Nucleus accumbens (tissue), 56 donors: Measurements from ENCODE around the gene SPRED2.

Experiments
- DNase-seq, 56 donors: peaks; one replicate each; lab custom pipeline; 2025; lab: John Stamatoyannopoulos, UW

The SPRED2 gene

DNA sequence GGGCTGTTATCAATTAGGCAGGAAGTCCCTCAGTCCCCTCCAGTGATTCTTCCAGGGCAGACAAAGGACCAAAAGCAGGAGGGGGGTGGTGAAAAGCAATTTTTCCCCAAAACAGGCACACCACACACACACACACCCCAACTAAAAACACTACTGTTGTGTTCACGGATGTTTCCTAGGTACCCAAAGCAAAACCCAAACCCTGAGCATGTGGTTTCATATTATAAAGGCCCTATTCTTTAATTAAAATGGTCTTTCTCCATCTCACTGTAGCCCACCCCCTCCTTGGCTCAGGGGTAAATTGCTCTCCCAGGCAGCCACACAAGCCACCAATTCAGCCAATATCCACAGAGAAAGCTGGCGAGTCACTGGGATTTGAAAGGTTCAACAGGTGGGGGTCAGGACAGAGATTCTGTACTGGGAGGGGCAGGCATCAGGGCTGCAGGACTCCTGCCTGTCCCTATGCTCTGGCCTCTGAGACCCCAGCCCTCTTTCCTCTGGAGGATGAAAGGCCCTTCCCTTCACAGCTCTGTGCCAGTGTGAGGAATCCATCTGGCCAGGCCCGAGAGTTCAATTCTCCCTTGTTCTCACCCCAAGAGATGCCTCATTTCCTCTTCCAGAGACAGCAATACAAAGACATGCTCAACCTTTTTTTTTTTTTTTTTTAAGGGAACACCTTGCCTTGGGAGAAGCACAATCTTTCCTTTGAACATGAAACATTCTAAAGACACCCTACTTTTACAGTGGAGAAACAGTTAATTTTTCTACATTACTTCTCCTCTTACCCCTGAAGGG, 43.6 kb downstream of the SPRED2 start:
- DNase-seq, result peak in 4 of 56 donors; percentile 7 to 25 (median 15)

DNA sequence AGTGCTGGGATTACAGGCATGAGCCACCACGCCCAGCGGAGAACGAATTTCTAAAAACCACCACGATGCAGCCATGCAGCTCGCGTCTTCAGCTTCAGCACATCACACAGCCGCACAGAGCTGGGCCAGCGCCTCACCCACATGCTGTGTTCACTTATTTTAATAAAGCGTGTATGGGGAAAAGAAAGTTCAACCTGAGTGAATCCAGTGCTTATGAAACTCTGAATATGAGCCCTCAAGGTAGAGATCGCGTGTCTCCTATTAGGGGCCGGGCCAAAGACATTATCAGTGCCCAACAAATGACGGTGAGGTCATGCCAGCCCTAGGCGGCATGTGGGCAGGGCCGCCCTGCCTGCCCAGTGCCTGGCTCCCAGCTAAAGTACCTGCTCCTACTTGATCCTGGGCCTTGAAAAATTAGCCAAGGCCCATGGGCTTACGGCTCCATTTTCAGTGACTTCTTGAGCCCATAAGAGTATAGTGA, 44.3 kb downstream of the SPRED2 start:
- no peak for DNase-seq

DNA sequence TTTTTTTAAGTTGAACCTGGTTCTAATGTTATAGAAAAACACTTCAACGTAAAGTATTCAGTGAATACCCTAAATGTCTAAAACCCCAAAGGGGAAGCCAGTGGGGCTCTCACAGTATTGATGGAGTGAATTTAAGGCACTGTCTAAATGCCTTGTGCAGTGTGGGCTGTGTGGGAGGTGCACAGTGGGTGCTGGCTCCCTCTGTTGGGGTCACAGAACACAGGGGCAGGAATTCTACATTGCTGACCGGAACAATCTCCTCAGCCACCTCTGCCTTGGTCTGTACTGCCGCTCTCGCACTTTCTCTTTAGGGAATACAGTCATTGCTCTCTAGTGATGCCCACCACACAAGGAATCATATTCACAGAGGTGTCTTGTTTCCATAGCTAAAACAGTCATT, 45.4 kb downstream of the SPRED2 start:
- no peak for DNase-seq

DNA sequence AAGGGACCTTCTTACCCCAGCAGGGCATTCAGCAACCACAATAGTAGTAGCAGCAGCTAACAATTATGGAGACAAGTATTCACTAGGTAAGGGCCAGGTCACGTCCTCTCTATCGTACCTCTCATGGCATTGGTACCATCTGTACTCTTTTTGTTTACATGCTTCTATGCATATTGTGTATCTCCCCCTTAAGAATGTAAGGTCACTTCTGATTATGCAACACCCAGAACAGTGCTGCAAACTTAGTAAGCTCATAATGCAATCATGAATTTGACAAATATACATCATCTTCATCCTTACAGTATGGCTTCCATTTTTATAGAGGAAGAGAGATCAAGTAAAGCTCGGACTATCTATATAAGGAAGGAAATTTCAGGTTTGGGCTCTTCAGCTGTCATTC, 46.1 kb downstream of the SPRED2 start:
- DNase-seq, result no peak

DNA sequence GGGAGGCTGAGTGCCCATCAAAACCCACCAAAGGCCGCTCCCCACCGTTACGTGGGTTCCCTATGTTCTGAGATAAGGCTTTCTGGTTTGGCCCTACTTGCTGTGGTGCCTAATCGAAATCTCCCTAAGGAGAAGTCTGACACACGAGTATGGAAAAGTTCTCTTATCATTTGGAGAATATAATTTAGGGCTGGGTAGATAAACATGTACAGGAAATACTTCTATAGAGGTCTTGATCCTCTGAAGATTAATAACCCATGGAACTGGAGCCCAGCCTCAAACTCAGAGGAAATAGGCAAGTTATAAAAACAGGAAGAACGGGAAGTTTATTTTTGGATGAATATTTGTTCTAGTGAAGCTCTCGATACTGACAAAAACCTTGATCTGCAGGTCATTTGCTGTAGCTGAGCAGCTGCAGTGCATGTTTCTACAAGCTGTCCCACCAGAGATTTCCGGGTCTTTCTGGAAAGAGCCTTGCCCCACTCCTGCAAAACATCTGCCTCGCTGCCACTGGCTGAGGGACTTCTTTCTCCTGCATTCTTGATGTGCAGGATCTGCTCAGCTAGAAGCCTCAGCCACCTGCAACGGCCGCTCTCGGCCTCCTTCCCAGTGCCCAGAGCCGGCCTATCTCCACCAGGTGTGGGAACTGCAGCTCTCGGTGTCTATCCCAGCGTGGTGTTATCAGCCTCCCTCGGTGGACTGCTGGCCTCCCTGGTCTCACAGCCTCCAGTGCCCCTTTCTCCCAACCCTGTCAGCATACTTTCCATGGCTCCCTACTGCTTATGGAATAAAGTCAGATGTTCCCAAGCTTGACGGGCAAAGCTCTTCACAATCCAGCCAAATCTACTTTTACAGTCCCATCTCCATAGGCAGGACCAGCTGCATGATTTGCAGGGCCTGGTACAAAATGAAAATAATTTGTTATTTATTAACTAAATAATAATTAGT, 48.6 kb downstream of the SPRED2 start:
- DNase-seq, result no peak

DNA sequence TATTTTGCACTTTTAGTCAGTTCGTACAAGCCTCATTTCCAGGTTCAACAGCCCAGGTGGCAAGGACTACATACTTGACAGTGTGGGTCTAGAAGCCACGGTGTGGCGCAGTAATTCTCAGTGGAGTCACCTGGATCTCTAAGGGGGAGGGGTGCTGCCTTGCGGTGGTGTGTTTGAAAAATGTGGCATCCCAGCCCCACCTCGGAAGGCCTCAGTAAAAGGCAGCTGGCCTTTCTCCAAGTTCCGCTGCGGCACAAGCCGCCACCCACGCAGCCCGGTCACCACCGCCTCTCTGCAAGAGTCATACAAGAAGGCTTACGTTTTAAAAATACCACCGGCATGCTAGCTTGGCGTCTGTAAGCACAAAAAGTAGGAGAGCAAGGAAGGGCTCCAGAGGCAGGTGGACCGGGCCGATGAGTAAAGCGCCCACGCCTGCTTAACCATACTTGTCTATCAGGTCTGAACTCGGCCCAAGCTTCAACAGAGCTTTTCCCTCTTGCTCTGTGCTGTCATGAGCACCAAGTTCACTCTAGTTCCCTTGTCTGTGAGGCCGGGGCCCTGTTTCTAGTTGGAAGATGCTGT, 49.5 kb downstream of the SPRED2 start:
- DNase-seq, result peak in 14 of 56 donors; percentile 4 to 56 (median 20)

DNA sequence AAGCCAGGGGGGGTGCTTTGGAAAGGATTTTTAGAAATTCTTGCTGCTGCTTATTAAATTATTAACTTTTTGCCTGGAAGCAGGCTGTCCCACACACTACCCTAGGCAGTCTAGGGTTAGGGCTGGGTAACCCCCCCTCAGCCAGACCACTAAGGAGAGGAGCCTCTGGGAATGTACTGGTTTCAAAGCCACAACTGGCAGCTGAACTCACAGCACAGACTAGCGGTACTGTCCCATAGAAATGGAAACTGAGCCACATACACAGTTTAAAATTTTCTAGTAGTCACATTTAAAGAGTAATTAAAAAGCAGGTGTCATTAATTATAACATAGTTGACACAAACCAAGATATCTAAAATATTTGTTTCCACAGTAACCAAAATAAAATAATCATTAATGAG, 50.1 kb downstream of the SPRED2 start:
- DNase-seq, result no peak

DNA sequence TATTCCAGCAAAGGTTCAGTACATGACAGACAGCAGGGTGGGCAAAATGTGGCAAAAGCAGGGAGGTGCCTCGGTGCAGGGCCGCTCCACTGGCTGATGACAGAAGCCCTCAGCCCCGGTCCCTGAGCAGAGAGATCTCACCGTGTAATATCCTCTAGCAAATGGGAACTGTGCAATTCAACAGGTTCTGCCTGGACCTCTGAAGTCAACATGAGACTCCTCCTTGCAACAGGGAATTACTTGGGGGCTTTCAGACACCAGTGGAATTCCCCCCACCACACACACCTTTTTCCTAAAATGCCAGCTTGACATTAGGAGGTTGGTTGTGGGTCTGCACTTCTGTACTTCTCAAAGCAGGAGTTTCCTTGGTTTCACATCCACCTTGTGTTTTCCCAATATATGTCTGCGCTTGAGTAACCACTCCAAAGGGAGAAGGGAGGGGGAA, 50.8 kb downstream of the SPRED2 start:
- DNase-seq, result no peak

DNA sequence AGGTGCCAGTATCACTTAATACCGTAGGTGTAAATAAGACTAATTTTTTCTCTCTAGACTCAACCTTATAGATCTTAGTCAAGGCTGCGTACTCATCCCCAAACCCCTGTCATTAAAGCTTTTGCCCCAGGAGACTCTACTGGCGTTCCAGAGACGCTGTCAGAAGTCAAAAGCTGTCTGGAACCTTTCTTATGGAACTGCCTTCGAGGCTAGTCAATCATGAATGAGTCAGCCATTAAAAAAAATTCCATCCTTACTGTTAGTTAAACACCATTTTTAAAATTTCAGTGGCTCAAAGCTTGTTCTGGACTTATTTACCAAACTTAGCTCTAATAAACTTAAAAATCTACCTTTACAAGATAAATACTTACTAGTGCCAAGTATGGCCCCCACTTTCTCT, 52.1 kb downstream of the SPRED2 start:
- DNase-seq, result no peak

DNA sequence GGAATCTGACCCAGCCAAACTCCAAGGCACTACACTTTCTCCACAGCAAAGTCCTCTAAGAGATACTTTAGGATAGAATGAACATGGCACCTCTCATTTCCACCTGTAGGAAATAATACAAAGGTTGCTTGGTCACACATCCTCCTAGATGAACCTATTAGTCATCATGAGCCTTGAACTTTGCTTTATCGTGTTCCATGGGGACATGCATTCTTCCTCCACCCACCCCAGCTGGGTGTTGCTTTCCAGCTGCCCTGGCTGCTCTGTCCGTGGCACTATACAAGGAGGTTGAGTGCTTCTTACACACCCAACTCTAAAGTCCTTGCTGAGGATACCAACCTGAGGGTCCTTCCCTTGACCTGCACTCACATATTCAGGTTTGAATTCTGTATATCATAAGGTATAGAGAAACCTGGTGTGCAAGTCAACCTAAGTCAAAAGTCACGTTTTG, 52.7 kb downstream of the SPRED2 start:
- DNase-seq, result no peak

DNA sequence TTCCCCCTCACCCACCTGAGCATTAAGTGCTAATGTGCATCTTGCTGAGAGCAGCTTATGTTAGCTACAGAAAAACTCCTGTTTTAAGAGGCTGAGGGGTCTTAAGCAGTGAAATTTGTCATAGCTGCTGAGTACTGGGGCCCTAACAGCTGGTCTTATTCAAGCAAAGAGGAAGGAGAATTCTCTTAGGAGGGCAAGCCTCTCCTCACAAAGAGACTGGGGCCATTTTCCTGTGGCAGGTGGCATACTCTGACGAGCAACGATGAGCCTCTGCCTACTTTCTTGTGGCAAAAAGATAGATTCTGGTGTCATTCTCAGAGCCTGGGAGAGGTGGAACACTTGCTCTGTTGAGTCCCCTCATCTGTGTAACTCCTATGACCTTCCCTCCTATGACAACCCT, 53.2 kb downstream of the SPRED2 start:
- no peak for DNase-seq

DNA sequence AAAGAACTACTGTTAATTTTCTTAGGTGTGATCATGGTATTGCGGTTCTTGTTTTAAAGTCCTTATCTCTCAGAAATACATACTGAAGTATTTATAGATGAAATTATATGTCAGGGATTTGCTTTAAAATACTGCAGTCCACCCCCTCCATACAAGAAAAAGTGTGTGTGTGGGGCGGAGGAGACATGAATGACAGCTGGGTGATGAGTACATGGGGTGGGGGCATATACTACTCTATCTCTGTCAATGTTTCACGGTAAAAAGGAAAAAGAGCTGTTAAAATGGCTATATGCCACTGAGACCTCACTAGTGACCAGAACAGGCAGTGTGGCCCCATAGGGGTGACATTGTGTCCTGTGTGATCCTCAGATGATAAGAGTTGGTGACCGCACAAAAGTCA, 54.1 kb downstream of the SPRED2 start:
- no peak for DNase-seq

DNA sequence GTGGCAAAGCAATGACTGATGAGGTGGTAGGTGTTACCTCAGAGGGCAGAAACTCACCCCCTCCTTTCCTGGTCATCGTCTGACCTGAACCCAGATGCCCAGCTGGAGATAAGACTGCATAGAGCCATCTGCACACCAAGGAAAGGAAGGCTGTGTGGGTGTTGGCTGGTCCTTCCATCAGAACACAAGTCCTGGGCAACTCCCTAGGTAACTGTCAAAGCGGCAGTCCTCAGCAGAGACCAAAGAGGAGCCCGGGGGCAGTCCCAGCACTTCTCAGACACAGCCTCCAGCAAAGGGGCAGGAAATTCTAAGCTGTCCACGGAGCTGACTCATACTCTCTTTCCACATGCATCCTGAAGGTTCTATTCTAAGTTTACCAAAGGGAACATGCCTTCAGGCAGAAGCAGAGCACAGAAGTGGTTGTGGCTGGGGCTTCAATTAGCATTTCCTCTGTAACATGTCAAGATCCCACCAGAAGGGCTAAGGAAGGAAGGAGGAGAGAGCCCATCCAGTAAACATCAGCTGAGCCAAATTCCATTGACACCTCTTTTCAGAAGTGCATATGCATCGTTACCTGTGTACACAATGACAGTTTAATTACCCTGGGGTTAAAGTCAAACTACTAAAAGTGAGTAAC, 54.7 kb downstream of the SPRED2 start:
- DNase-seq, result no peak

DNA sequence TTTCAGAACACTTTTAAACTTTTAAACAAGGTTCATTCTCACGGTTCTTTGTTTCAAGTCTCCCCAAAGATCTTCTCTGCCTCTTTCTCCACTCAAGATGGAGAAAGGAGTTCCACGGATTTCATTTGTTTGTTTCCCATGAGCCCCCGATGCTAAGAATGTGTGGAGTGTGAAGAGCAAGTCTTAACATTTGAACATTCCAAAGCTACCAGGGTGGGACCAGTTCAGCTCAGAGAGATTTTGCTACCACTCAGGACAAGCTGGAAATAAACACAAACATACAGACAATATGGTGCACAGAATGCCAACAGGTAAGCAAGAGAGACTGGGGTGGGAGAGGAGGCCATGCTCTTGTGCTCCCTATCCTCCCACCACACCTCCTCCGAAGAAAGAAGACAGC, 56.7 kb downstream of the SPRED2 start:
- no peak for DNase-seq

DNA sequence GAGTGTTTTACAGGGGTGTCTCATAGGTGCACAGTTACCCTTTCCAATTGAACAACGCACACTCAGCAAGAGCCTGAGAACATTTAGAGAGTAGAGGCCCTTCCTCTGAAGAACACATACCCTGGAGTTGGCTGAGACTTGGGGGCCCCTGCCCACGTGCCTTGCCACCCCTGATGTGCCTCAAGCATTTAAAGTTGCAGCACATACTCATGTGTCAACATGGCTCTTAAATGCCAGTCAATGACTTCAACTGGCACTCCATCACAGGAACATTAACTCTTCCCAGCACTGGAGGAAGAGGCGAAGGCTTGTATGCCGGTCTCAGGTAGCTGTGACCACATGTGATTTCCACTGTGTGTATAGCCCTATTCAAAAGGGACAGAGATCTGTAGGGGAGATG, 57.4 kb downstream of the SPRED2 start:
- DNase-seq, result no peak

DNA sequence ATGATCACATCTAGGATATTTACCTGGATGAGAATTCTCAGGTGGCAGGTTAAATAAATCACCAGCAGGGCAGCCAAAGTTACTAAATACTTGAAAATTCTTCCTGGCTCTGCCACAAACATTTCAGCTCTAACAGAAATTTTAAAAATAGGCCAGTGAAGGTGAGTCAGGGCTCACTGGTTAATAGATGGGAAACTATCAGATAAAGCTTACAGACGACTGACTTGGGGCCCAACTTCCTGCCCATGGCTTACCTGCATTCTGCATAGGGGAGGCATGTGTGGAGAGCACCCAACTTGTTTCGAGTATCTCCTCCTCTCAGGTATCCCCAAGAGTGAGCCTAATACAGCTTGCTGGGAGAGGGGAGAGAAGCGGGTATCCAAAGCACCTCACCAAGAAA, 57.8 kb downstream of the SPRED2 start:
- DNase-seq, result no peak

DNA sequence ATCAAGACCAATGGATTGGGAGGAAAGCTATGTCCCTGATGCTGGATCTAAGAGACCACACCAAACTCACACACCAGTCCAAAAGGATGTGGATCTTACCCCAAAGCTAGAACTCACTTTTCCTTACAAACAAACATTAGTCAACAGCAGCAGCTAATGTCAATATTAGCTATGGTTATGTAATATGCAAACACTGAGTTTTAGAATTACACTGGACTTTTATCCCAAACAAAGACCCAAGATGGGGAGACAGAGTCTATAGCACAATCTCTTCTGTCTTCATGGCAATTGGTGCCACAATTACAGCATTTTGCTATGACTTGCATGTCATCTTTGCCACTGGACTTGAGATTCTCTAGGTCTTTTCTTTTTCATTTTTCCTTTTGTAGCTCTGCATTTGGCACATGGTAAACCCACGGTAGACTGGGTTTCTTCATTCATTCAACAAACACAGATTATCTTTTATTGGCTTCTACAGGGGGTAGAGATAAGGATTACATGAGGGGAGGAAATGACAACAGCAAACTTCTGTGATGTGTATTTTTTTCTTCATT, 59.0 kb downstream of the SPRED2 start:
- DNase-seq, result no peak

DNA sequence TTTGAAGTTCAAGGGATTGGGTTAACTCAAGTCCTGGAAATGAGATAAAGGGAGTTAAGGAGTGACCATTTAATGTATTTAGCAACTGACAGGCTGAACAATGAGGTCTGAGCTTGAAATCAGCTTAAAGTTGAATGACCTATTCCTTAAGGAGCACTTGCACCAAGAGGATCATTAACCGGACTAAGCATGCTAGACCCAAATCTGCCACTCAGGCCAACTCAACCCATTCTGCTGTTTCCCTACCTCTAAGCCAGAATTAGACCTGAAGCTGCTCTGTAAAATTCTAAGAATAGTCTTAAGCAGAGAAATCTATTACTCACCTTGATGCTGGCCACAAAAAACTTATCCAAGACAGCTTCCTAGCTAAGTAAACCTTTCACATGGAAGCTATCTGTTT, 59.8 kb downstream of the SPRED2 start:
- DNase-seq, result no peak

DNA sequence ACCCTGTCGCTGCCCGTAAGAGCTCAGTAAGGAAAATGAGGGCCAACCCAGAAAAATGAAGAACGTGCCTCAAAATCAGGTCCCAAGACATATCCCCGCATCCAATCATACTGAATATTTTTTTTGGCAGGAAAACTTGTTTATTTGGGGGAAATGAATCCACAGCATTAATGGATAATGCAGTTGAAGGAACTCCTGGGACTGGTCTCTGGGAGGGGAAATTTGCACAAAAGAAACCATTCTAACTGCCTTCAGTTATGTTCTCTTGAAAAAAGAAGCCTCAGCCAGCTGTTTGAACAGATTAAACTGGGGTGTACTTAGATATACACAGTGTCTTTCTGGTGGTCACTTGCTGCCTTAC, 61.3 kb downstream of the SPRED2 start:
- DNase-seq, result no peak

DNA sequence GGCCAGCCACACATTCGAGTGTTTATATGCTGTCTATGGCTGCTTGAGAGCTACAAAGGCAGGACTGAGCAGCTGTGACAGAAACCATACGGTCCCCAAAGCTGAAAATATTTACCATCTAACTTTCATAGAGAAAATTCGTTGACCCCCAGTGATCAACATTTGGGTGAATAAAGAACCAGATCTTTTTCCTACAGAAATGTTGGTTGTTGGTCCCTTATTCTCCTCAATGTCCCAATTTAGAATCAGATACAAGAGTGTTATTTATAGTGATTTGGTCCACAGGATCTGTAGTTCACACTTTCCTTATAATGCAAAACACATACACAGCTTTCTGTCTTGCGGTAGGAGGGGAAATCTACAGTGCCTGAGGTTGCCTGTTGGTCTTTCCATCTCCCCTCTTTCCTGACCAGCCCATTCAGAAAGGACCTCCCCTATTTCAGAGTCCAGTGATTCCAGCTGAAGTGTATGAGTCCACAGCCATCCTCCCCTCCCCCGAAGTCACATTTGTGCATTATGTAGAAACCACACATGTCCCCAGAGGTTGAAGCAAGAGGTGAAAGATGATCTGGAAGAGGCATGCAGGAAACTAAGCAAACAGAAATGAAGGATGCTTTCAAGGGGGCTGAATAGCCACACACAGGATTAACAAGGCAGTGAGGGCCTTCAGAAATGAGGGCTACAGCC, 61.9 kb downstream of the SPRED2 start:
- DNase-seq, result no peak
